GM18526 (cell line): Measurements from ENCODE around the gene CRYBA1.

Experiments
- POLR2A ChIP-seq: IDR thresholded peaks from 3 replicates; pipeline ENCODE4 v1.6.1; 2011; ENCODE audit not compliant: insufficient read length; ENCODE audit errors: extremely low read depth

The CRYBA1 gene, protein sequence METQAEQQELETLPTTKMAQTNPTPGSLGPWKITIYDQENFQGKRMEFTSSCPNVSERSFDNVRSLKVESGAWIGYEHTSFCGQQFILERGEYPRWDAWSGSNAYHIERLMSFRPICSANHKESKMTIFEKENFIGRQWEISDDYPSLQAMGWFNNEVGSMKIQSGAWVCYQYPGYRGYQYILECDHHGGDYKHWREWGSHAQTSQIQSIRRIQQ

DNA sequence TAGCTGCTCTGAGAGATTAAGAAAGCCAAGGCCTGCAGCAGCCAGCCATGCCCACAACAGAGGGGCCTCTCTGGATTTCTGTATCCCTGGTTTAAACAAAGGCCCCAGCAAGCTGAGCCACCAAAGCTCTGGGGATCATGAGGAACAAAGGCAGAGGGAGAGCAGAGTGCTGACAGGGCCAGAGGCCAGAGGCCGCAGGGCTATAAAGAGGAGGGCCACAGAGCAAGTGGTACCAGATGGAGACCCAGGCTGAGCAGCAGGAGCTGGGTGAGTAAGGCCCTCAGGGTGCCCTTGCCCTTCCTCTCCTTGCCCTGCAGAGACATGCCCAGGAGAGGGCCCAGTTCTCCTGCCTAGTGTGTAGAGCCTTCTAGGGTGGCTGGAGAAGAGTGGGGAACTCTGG is at the start of gene CRYBA1:
TSS of gene CRYBA1 (plus strand) at position 232 of the 400 bp plus-strand sequence. CDS start at position 237, 5 bp downstream.
- TF ChIP-seq POLR2A, result no peak

DNA sequence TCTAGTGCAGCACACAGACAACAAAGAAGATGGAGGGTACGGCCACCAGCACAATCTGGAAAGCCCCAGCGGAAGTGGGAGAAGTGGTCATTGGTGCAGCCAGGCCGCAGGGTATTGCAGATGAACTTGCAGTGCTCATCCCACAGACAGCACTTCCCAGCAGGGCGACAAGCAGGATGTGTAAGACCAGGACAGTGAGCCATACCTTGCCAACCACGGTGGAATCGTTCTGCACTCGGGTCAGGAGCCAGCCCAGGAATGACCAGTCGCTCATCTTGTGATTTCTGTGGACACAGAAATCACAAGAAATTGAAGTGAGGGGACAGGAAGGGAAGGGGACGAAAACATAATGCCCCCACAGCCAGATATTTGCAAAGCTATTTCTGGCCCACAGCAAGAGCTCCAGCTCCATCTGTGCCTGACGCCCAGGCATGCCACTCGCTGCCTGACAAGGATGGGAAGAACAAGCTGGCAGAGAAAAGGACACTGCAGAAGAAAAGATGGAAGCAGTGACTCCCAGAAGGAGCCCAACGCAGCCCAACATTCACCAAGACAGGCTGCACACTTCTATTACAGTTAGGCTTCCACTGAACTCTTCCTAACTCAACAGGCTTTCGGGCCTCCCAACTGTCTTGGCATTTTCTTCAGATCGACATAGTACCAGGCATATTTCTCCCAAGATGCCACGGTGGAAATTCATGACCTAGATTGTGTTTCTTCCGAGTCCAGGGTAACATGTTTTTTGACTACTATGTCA is 49.0 kb upstream of the CRYBA1 start:
- TF ChIP-seq POLR2A, result no peak

DNA sequence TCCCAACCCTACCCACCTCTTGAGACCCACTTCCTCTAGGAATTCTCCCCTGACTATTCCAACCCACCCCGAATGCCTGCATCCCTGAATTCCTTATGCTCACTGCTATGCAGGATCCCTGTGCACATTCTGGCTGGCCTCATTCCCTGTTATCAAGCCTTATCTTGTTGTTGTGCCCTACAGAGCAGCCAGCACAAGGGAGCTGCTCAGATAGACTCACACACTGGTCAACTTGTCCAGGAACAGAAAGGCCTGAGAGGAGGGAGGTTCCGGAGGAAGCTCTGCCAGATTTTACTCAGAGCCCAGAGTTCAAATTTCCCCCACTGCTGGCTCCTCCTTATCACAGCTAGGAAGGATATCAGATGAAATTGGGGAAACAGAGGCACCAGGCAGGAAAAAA is 41.6 kb upstream of the CRYBA1 start:
- no peak for TF ChIP-seq POLR2A

DNA sequence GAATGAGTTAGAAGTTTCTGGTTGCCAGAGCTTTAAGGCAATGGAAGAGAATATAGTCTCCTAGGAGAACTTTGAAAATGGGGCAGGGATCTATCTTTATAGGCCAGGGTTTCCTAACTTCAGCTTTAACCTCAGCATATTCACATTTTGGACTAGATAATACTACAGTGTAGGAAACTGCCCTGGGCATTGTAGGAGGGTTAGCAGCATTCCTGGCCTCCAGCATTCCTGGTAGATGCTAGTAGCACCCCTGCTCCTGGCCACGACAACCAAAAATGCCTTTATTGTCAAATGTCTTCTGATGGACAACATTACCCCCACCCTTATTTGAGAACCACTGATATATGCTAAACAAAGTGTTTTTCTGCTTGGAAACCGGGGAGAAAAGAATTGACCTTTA is 38.7 kb upstream of the CRYBA1 start:
- no peak for TF ChIP-seq POLR2A

DNA sequence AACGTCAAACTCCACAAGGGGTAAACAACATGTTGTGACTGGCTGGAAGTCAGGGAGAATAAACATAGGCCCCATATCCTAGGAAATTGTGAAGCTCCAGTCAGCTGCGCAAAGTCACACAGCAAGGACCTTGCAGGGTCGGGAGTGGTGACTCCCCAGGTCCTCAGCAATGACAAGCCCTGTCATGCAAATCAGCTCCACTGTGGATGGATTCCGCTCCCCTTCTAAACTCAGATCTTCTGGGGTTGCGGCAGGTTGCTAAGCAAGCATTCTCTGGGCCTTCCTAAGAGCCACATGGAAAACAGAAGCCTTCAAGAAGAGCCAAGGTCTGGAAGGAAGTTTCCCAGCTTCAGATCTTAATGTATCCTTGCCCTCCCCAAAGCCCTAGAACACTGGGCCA is 37.6 kb upstream of the CRYBA1 start:
- TF ChIP-seq POLR2A, result no peak

DNA sequence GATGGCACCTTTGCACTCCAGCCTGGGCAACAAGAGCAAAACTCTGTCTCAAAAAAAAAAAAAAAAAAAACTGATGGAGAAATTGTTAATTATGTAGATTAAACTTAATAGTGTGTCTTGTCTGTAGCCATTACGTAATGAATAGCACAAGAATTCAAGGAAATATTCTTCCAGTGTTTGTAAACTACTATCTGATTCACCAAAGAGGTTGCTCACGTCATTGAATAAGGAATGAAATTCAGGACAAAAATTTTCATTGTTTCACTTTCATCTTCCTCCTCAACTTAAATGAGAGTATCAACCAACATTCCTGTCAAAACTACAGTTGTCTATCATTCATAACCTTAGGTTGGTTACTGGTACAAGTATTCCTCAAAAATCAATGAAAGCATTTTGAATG is 35.8 kb upstream of the CRYBA1 start:
- TF ChIP-seq POLR2A, result no peak

DNA sequence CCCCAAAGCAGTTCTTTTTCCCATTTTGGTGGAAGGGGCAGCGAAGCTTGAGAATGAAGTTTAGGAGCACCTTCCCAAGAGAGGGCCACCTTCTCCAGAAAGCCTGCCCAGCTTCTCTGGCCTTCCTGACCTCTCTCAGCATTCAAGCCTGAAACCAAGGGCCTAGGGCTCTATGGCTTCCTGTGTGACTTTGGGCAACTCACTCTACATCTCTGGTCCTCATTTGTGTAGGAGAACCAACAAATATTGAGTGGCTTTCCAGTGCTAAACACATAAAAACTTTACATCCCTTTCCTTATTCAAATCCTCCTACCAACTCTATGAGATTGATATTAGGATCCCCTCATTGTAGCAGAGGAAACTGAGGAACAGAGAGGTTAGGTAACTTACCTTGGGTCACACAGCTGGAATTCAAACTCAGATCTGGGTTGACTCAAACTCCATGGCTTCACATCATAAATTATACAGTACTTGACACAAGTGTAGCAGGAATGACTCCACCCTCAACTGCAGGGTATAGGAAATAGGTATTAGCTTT is 34.5 kb upstream of the CRYBA1 start:
- no peak for TF ChIP-seq POLR2A

DNA sequence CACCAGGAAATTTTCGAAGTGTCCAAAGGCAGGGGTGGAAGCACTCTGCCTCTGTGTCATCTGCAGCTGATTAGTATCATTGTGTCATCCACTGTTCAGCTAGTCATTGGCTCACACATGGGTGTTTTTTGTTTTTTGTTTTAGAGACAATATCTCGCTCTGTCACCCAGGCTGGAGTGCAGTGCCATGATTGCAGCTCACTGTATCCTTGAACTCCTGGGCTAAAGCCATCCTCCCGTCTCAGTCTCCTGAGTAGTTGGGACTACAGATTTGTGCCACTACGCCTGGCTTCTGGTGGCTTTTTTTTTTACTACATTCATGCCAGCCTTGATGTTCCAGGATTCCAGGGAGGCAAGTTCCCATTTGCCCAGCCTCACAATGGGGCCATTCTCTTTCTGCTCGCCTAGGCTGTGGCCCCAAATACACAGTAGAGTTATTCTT is 34.0 kb upstream of the CRYBA1 start:
- no peak for TF ChIP-seq POLR2A

DNA sequence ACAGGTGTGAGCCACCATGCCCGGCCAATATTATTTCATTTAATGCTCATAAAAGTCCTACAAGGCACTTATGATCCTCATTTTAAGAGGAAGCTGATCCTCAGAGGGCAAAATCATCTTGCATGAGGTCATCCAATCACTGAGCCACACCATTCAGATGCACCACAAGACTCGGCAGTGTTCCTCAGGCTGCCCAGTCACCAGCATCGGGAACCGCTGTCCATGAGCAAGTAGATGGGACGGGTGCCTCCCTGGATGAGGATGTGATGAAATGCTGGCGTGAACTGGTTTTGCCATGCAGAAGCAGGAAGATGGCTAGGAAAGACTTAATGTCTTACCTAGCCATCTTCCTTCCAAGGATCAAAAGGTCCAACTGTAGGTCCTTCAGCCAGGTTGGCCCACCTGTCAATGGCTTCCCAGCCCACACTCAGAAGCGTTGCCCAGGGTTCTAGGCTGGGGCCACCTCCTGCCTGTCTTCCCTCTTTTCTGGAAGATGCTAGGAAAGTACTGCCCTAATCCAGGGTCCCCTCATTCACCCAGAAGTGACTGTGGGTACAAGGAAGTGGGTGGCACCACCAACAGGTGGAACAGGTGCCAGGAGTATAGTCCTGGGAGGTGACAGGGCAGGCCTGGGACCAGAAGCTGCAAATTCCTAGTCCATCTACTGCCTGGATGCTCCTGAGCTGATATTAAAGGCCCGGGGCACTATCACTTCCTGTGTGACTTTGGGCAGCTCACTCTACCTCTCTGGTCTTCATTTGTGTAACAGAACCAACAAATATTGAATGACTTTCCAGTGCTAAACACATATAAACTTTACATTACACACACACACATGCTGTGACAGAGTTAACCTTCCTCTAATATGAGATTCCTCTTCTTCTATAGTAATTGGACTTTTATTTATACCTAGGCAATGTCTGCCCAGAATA is 32.2 kb upstream of the CRYBA1 start:
- no peak for TF ChIP-seq POLR2A

DNA sequence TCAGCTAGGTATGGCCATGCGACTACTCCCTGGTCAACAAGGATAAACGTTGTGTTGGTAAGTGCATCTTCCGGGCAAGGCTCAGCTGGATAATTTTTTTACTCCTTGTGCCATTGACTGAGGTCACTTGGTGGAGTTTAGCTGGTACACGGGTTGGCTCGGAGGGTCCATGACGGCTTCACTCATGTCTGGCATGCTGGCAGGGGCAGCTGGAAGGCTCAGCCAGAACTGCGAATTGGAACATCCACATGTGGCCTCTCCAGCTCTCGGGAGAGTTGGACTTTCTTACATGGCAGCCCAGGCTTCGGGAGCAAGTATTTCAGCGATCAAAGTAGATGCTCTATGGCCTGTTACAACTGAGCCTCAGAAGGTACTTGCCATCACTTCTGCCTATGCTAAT is 31.5 kb upstream of the CRYBA1 start:
- TF ChIP-seq POLR2A, result no peak

DNA sequence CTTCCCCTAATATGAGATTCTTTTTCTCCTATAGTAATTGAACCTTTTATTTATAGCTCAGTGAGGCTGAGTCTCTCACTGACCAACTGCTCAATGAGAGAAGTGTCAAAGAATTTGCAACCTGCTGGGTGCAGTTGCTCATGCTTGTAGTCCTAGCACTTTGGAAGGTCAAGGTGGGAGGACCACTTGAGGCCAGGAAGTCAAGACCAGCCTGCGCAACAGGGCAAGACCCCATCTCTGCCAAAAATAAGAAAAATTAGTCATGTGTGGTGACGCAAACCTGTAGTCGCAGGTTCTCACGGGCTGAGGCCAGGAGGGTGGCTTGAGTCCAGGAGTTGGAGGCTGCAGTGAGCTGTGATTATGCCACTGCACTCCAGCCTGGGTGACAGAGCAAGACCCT is 30.9 kb upstream of the CRYBA1 start:
- no peak for TF ChIP-seq POLR2A

DNA sequence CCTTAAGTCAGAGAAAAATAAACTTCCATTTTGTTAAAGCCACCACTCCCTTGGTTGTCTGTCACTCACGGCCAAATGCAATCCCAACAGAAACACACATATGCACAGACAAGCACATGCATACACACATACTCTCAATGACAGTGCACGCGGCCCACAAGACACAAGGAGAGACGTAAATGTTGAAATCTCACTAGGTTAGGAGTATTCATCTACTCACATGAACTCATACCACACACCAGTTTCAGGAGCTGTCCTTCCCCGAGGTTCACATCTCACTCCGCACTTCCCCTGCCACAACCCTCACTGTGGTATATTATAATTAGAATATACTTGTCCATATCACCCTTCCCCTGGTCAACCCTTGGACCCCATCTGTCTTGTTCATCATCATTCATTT is 30.5 kb upstream of the CRYBA1 start:
- no peak for TF ChIP-seq POLR2A

DNA sequence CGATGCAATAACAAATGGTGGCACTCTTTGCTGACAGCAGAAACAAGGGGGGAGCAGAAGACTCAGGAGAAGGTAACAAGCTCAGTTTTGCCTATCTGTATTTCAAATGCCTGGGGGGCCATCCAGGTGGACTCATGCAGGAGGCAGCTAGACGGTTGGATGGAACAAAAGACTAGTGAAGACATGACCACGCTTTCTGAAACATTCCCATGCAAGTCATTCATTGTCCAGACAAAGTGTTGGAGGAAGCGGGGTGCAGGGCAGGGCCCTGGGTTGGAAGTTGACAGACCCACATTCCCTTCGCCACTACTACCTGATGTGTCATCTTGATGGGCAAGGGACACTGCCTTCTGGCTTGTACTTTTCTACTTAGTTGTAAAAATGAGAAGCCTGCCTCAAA is 29.8 kb upstream of the CRYBA1 start:
- TF ChIP-seq POLR2A, result no peak

DNA sequence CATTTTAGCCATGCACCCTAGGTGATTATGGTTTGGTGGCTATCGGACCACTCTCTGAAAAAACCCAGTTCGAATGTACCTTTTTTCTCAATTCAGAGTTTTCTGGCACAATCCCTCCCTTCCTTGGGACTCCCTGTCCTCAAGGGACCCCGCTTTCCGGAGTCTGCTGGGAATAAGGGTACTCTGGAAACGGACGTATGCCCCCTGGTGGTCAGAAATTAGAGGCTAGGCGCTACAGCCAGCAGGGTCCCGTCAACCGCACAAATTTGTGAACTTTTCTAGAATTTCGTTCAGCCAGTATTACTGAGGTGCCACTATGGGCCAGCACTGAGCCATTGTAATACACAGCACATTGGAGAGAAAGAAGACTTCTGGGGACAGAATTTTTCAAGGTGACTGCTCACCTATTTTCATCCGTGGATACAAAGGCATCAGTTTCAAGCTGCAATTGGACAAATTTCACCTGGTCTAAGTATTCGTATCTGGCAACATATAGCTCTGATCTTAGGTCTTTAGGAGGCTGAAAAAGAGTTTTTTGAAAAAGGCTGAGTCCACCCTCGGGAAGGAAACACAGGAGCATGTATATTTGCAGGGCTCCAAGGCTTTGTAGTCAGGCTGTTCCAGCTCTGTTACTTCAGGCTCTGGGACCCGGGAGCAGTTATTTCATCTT is 27.1 kb upstream of the CRYBA1 start:
- TF ChIP-seq POLR2A, result no peak

DNA sequence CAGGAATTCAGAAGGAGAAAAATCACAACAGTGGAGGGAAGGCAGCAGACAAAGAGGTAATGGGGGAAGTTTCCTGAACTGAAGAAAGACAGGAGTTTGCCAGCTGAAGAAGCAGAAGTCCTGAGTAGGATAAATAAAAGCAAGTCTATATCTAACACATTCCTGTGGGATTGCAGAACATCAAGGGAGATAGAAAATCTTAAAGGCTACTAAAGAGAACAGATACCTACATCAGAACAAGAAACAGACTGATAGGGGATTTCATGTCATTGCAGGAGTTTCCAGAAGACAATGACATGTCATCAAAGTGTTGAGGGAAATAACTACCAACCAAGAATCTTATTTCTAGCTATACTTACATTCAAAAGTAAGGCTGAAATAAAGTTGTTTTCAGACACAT is 21.3 kb upstream of the CRYBA1 start:
- no peak for TF ChIP-seq POLR2A
